A549 (cell line): ENCODE measurements around the gene SSBP2.

Experiments used
- POLR2A ChIP-seq: IDR thresholded peaks from 2 replicates; pipeline ENCODE4 v1.6.1; 2012; ENCODE audit warnings: mild to moderate bottlenecking, low read length
- RAD21 ChIP-seq, 2 experiments: fragments of >200 bp in 1 of 2; sonication (Bioruptor Twin) in 1 of 2; formaldehyde crosslinking in 1 of 2; IDR thresholded peaks in 1 of 2; conservative IDR thresholded peaks in 1 of 2; 2 replicates in 1 of 2; 3 replicates in 1 of 2; pipeline ENCODE4 v1.6.1; 2012 to 2018; ENCODE audit warnings: inconsistent platforms in 1 of 2
- TF ChIP-seq, protein P1 (sequence below): fragments of 450-650 bp; IDR thresholded peaks from 2 replicates; pipeline ENCODE4 v1.6.1; 2014; ENCODE audit warnings: antibody characterized with exemption

DNA sequence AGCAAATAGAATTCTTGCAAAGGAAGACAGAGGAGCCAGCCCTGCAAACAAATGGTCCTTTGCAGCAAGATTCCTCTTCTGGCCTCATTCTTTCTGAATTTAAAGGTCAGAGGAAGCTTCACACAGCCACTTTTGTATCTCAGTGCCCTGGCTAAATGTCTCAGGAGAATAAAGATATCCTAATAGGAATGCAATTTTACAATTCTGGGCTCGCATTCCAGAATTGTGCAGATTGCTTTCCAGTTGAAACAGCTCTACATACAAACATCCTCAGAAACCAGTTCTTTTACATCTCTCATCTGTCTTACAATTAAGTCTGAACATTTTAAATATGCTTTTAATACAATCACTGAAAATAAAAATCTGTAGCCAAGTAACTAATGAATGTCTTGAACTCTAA lies 342.4 kb downstream of the SSBP2 start:
- TF ChIP-seq RAD21 (conservative IDR thresholded peaks at IDR 0.05 in 1 of 2, IDR thresholded peaks at IDR 0.05 in 1 of 2) (no peak), POLR2A (no peak)
- TF ChIP-seq, protein P1, sequence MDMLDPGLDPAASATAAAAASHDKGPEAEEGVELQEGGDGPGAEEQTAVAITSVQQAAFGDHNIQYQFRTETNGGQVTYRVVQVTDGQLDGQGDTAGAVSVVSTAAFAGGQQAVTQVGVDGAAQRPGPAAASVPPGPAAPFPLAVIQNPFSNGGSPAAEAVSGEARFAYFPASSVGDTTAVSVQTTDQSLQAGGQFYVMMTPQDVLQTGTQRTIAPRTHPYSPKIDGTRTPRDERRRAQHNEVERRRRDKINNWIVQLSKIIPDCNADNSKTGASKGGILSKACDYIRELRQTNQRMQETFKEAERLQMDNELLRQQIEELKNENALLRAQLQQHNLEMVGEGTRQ = no peak
